ENCODE data around the gene RING1.

DNA sequence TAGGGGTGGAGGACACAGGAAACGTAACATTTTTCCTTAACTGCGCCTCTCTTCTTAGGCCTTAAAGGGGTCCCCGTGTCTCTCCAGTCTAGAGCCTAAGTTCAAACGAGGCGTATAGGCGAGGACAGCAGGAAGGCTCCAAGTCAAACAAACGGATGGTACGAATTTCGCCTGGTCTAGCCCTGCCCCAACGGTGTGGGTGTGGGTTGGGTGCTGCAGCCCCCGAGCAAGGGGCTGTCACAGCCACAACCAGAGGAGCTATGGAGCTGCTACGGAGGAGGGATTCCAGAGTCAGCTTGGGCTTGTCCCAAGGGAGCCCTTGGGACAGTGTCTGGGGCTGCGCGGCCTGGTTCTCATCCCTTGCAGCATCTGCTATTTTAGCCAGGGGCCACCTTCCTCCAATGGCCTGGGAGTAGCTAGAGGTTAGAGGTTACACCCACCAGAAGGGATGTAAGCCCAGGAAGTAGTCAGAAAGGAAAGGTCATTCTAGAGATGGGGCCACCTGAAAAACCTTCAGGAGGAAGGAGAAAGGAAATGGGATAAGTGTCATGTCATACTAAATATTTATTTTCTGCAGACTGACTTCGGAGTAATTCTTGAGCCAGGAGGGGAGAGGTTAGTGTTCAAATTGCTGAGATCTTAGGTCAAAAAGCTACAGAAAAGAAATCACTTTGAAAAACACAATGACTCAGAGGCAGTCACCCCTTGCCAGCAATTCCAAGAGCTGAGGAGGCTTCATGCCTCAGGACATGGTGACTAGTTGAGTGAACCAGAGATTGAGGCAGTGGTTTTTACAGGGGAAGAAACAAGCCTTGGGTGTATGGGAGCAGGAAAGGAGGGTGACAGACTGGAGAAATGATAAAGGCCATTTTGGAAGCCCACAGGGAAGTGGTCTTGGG is 41.7 kb downstream of the RING1 start:
- TF ChIP-seq, protein P1, sequence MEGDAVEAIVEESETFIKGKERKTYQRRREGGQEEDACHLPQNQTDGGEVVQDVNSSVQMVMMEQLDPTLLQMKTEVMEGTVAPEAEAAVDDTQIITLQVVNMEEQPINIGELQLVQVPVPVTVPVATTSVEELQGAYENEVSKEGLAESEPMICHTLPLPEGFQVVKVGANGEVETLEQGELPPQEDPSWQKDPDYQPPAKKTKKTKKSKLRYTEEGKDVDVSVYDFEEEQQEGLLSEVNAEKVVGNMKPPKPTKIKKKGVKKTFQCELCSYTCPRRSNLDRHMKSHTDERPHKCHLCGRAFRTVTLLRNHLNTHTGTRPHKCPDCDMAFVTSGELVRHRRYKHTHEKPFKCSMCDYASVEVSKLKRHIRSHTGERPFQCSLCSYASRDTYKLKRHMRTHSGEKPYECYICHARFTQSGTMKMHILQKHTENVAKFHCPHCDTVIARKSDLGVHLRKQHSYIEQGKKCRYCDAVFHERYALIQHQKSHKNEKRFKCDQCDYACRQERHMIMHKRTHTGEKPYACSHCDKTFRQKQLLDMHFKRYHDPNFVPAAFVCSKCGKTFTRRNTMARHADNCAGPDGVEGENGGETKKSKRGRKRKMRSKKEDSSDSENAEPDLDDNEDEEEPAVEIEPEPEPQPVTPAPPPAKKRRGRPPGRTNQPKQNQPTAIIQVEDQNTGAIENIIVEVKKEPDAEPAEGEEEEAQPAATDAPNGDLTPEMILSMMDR (IDR thresholded peaks at IDR 0.05): no peak
- TF ChIP-seq POLR2A (IDR thresholded peaks at IDR 0.05): no peak

Data from testis (tissue), 2 donors.